OCI-LY3 (cell line): ENCODE results near the gene LGALS7B.
"Not testable (repeated sequence)": the region's sequence is repeated elsewhere in the genome, so short reads cannot be mapped to it uniquely, and the experiment has no call there.

Source experiments
- H2AFZ ChIP-seq: fragments of 200-600, 300-600 bp; shearing (Covaris generic); 2 replicates; pipeline ENCODE4 v1.6.0; 2014; ENCODE audit warnings: antibody characterized with exemption, low read depth, low read length
- H3K27ac ChIP-seq: fragments of 200-600, 300-600 bp; sonication (generic); 2 replicates; pipeline ENCODE4 v1.5.1; 2014; ENCODE audit warnings: mild to moderate bottlenecking, low read length, moderate library complexity, mixed read lengths
- H3K27me3 ChIP-seq: fragments of 200-600, 300-600 bp; sonication (generic); 2 replicates; pipeline ENCODE4 v1.6.1; 2014; ENCODE audit warnings: low read depth, low read length, mixed read lengths
- H3K36me3 ChIP-seq: fragments of 200-600, 300-600 bp; sonication (generic); replicated peaks from 2 replicates; pipeline ENCODE3; 2014; ENCODE audit warnings: low read depth, low read length, mixed read lengths
- H3K4me1 ChIP-seq: fragments of 300-600, 200-600 bp; sonication (generic); 2 replicates; pipeline ENCODE4 v1.6.1; 2014; ENCODE audit warnings: low read length, mixed read lengths
- H3K4me2 ChIP-seq: fragments of 200-600, 300-600 bp; sonication (generic); 2 replicates; pipeline ENCODE4 v1.6.1; 2014; ENCODE audit warnings: low read length, mixed read lengths
- H3K4me3 ChIP-seq: fragments of 300-600, 200-600 bp; sonication (generic); 2 replicates; pipeline ENCODE4 v1.5.1; 2014; ENCODE audit warnings: antibody characterized with exemption, mild to moderate bottlenecking, low read length, moderate library complexity
- H3K79me2 ChIP-seq: fragments of 300-600, 200-600 bp; shearing (Covaris generic); 2 replicates; pipeline ENCODE4 v1.6.1; 2014; ENCODE audit warnings: mild to moderate bottlenecking, low read length, mixed read lengths
- H3K9ac ChIP-seq: fragments of 300-600, 200-600 bp; shearing (Covaris generic); 2 replicates; pipeline ENCODE4 v1.6.0; 2014; ENCODE audit warnings: mild to moderate bottlenecking, low read length, moderate library complexity
- H3K9me3 ChIP-seq: fragments of 200-600, 300-600 bp; shearing (Covaris generic); 2 replicates; pipeline ENCODE4 v1.6.1; 2014; ENCODE audit warnings: low read length, mixed read lengths; ENCODE audit not compliant: insufficient read depth
- H4K20me1 ChIP-seq: fragments of 200-600, 300-600 bp; sonication (generic); 2 replicates; pipeline ENCODE4 v1.6.1; 2016; ENCODE audit warnings: low read length, mixed read lengths; ENCODE audit not compliant: insufficient read depth
- CTCF ChIP-seq: fragments of 200-600, 300-600 bp; sonication (generic); IDR thresholded peaks from 2 replicates; pipeline ENCODE4 v1.5.1; 2014; ENCODE audit warnings: antibody characterized with exemption, low read length, low read depth
- EZH2phosphoT487 ChIP-seq: fragments of 200-600 bp; shearing (Covaris generic); IDR thresholded peaks from 2 replicates; pipeline ENCODE4 v1.6.1; 2018; ENCODE audit warnings: antibody characterized with exemption, mixed run types, low read depth

The LGALS7B gene

DNA sequence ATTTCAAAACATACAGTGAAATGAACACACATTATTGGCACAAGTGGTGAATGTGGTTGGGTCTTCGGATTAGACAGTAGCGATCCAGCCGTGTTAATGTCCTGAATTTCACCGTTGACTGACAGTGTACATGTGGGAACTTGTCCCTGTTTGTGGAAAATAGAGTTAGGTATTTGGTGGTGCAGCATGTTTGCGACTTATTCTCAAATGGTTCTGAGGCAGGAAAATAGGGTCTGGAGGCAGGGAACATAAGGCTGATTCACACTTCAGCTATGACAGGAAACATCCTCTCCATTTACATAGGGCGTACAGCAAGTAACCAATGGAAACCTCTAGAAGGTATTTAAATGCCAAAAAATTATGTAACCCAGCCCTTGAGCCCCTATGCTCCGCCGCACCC, 4.2 kb downstream of the LGALS7B start:
- Histone ChIP-seq H2AFZ (no peak overlapping the region), H3K79me2 (no peaks in the 10 kb centered on the region), H4K20me1 (no peaks in the 10 kb centered on the region), H3K4me3 (no peak overlapping the region), H3K27me3 (no peaks in the 10 kb centered on the region), H3K4me1 (no peaks in the 10 kb centered on the region), H3K9me3 (no peaks in the 10 kb centered on the region), H3K36me3 (no peaks in the 10 kb centered on the region), H3K4me2 (no peak overlapping the region), H3K9ac (no peak overlapping the region), H3K27ac (no peak overlapping the region)
- TF ChIP-seq EZH2phosphoT487 (no peak), CTCF (no peak)

GRCh38 chr19:38793671-38794070, 4.7 kb downstream of the LGALS7B start:
- Histone ChIP-seq H3K9me3 (no peaks in the 10 kb centered on the region), H2AFZ (no peak overlapping the region), H3K4me2 (no peak overlapping the region), H3K27me3 (no peaks in the 10 kb centered on the region), H3K36me3 (no peaks in the 10 kb centered on the region), H3K4me3 (no peak overlapping the region), H4K20me1 (no peaks in the 10 kb centered on the region), H3K9ac (no peak overlapping the region), H3K4me1 (no peaks in the 10 kb centered on the region), H3K27ac (no peak overlapping the region), H3K79me2 (no peaks in the 10 kb centered on the region)
- TF ChIP-seq EZH2phosphoT487 (no peak), CTCF (no peak)

DNA sequence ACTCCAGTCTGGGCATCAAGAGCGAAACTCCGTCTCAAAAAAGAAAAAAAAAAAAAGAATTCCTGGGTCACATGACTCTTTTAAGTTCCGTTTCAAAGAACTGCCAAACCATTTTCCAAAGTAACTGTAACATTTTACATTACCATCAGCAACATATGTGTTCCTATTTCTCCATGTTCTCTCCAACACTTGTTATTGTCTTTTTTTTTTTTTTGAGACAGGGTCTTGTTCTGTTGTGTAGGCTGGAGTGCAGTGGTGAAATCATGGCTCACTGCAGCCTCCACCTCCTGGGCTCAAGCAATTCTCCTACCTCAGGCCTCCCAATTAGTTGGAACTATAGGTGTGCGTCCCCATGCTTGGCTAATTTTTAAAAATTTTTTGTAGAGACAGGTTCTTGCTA, 6.5 kb downstream of the LGALS7B start:
- no peaks in the 10 kb centered on the region for H3K79me2 ChIP-seq
- no peaks in the 10 kb centered on the region for H3K9me3 ChIP-seq
- H3K4me1 ChIP-seq: no peaks in the 10 kb centered on the region
- TF ChIP-seq CTCF: no peak
- TF ChIP-seq EZH2phosphoT487: no peak
- no peaks in the 10 kb centered on the region for H3K27me3 ChIP-seq
- H3K36me3 ChIP-seq: no peaks in the 10 kb centered on the region
- no peaks in the 10 kb centered on the region for H4K20me1 ChIP-seq
- H3K4me3 ChIP-seq: no peak overlapping the region
- no peak overlapping the region for H3K4me2 ChIP-seq
- no peak overlapping the region for H3K9ac ChIP-seq
- no peak overlapping the region for H3K27ac ChIP-seq
- H2AFZ ChIP-seq: no peak overlapping the region

GRCh38 chr19:38796154-38796553, 7.2 kb downstream of the LGALS7B start:
- TF ChIP-seq CTCF (no peak), EZH2phosphoT487 (no peak)
- Histone ChIP-seq H3K79me2 (no peaks in the 10 kb centered on the region), H3K4me2 (no peak overlapping the region), H3K36me3 (no peaks in the 10 kb centered on the region), H3K4me3 (no peak overlapping the region), H3K9me3 (no peaks in the 10 kb centered on the region), H2AFZ (no peak overlapping the region), H4K20me1 (no peaks in the 10 kb centered on the region), H3K4me1 (no peaks in the 10 kb centered on the region), H3K27me3 (no peaks in the 10 kb centered on the region), H3K9ac (no peak overlapping the region), H3K27ac (no peak overlapping the region)

DNA sequence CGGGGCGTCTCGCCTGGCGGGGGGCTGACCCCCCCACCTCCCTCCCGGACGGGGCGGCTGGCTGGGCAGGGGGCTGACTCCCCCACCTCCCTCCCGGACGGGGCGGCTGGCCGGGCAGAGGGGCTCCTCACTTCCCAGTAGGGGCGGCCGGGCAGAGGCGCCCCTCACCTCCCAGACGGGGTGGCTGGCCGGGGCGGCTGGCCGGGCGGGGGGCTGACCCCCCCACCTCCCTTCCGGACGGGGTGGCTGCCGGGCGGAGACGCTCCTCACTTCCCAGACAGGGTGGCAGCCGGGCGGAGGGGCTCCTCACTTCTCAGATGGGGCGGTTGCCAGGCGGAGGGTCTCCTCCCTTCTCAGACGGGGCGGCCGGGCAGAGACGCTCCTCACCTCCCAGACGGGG, 8.8 kb downstream of the LGALS7B start:
- not testable (repeated sequence) for H3K4me2 ChIP-seq

More for the DNA sequence above, 8.8 kb downstream of the LGALS7B start:
- not testable (repeated sequence) for H3K27ac ChIP-seq, H3K4me1 ChIP-seq, H3K9me3 ChIP-seq, H3K27me3 ChIP-seq, H4K20me1 ChIP-seq, H3K9ac ChIP-seq, H3K36me3 ChIP-seq, H3K4me3 ChIP-seq, H3K79me2 ChIP-seq, H2AFZ ChIP-seq
